HepG2 (cell line): ENCODE data around the gene TECTB. TPM values are rescaled to one million over a fixed set of nuclear protein-coding genes. Genes with fewer than 3 reads are reported as not detected.

Source experiments
- ATAC-seq: fragments of 200-7000 bp; cut with Tn5 transposase; 3 replicates; pipeline ENCODE4 v1.9.1; 2020; ENCODE audit warnings: mild to moderate bottlenecking, moderate library complexity
- BruUV-seq: library from RNA; stranded (reverse); fragments of 400-500 nt; replicated peaks from 2 replicates; lab custom pipeline; 2021; lab: Mats Ljungman, UMichigan
- CTCF ChIA-PET: fragments of 300-600 bp; formaldehyde crosslinking; extraction: SDS; loops from one replicate; lab custom pipeline; 2021; ENCODE audit warnings: low total read pairs, inconsistent platforms, low intra/inter-chr PET ratio; lab: Yijun Ruan, JAX
- POLR2A ChIA-PET: fragments of 350-600 bp; sonication (Branson Sonifier 250); formaldehyde crosslinking; loops from one replicate; lab custom pipeline; 2020; ENCODE audit warnings: antibody characterized with exemption, inconsistent platforms; lab: Yijun Ruan, JAX
- DNase-seq: peaks from one replicate; pipeline ENCODE4 v3.0.0-alpha.2; 2015; ENCODE audit warnings: low spot score
- FAIRE-seq: peaks from 3 replicates; lab custom pipeline; 2011; peaks lifted over from hg19 to GRCh38; lab: Jason Lieb, UNC
- H2AFZ ChIP-seq: one replicate; pipeline ENCODE4 v1.6.1; 2011; ENCODE audit warnings: low read length, inconsistent platforms
- H3K27ac ChIP-seq: fragments of 300-600 bp; 3 replicates; pipeline ENCODE4 v1.8.0; 2011; ENCODE audit warnings: mixed run types, mild to moderate bottlenecking, mixed read lengths, low read length, inconsistent platforms; ENCODE audit not compliant: insufficient read depth; ENCODE audit errors: extremely low read length
- H3K27me3 ChIP-seq, 2 experiments: fragments of 200-600 bp in 1 of 2; 2 replicates in 1 of 2; 3 replicates in 1 of 2; pipeline versions ENCODE4 v1.6.0 to v1.8.0; 2011; ENCODE audit warnings: low read length in 2 of 2, mild to moderate bottlenecking in 2 of 2, moderate library complexity in 2 of 2, inconsistent platforms in 1 of 2; ENCODE audit not compliant: insufficient read depth in 2 of 2, control insufficient read depth in 1 of 2
- H3K36me3 ChIP-seq, 2 experiments: fragments of 200-600 bp in 1 of 2; replicated peaks in 1 of 2; 2 replicates in 1 of 2; 3 replicates in 1 of 2; pipeline versions ENCODE4 v1.5.1 to v1.8.0; 2011; ENCODE audit warnings: low read length in 2 of 2, inconsistent platforms in 1 of 2; ENCODE audit not compliant: insufficient read depth in 2 of 2, control insufficient read depth in 1 of 2
- H3K4me1 ChIP-seq: 2 replicates; pipeline ENCODE4 v1.5.1; 2012; ENCODE audit warnings: low read length, inconsistent platforms; ENCODE audit not compliant: insufficient read depth
- H3K4me2 ChIP-seq: 2 replicates; pipeline ENCODE4 v1.6.0; 2011; ENCODE audit warnings: low read depth, low read length, inconsistent platforms
- H3K4me3 ChIP-seq, 3 experiments: fragments of 200-600 bp in 1 of 3; sonication (generic), shearing (Covaris generic) in 1 of 3; replicated peaks in 1 of 3; 2 replicates each; pipeline ENCODE4 v1.5.1; 2011 to 2016; ENCODE audit warnings: low read length in 3 of 3, inconsistent platforms in 2 of 3, low read depth in 2 of 3, mild to moderate bottlenecking in 2 of 3, control low read depth in 1 of 3, mixed read lengths in 1 of 3; ENCODE audit not compliant: insufficient read depth in 1 of 3
- H3K79me2 ChIP-seq: one replicate; pipeline ENCODE4 v1.6.1; 2011; ENCODE audit warnings: low read length, inconsistent platforms; ENCODE audit not compliant: insufficient read depth
- H3K9ac ChIP-seq: 2 replicates; pipeline ENCODE4 v1.6.0; 2011; ENCODE audit warnings: mild to moderate bottlenecking, low read depth, low read length, inconsistent platforms; ENCODE audit not compliant: insufficient read depth
- H3K9me3 ChIP-seq: 2 replicates; pipeline ENCODE4 v1.5.1; 2012; ENCODE audit warnings: mild to moderate bottlenecking, low read length
- H4K20me1 ChIP-seq: 2 replicates; pipeline ENCODE4 v1.6.0; 2011; ENCODE audit warnings: inconsistent platforms, mild to moderate bottlenecking, low read length, moderate library complexity; ENCODE audit not compliant: insufficient read depth
- ARID5B ChIP-seq: IDR thresholded peaks from 2 replicates; pipeline ENCODE4 v1.4.0; 2020; ENCODE audit warnings: mild to moderate bottlenecking, missing genetic modification reagents
- ESRRA ChIP-seq: sonication (generic); formaldehyde crosslinking; IDR thresholded peaks from 2 replicates; pipeline ENCODE4 v1.5.1; 2020; ENCODE audit warnings: mild to moderate bottlenecking, low read depth, missing genetic modification reagents
- FOSL2 ChIP-seq: sonication (generic); formaldehyde crosslinking; IDR thresholded peaks from 2 replicates; pipeline ENCODE4 v1.4.0; 2020; ENCODE audit warnings: missing genetic modification reagents
- HNF4A ChIP-seq: sonication (generic); formaldehyde crosslinking; IDR thresholded peaks from 2 replicates; pipeline ENCODE4 v1.4.0; 2020; ENCODE audit warnings: missing genetic modification reagents
- HNF4G ChIP-seq, 2 experiments: sonication (generic) in 1 of 2; formaldehyde crosslinking in 1 of 2; IDR thresholded peaks; 2 replicates each; pipeline versions ENCODE4 v1.4.0 to v1.6.1; 2011 to 2020; ENCODE audit warnings: borderline replicate concordance in 2 of 2, low read depth in 2 of 2, mild to moderate bottlenecking in 2 of 2, low read length in 1 of 2, missing genetic modification reagents in 1 of 2, moderate library complexity in 1 of 2
- NCOR1 ChIP-seq: fragments of 200-600 bp; sonication (generic); IDR thresholded peaks from 2 replicates; pipeline ENCODE4 v1.7.0; 2017; ENCODE audit warnings: antibody characterized with exemption, low read length, borderline replicate concordance
- PAXIP1 ChIP-seq: sonication (generic); formaldehyde crosslinking; conservative IDR thresholded peaks from 2 replicates; pipeline ENCODE4 v1.4.0; 2020; ENCODE audit warnings: mild to moderate bottlenecking, missing genetic modification reagents, moderate library complexity
- ZFX ChIP-seq: sonication (generic); formaldehyde crosslinking; IDR thresholded peaks from 2 replicates; pipeline ENCODE4 v1.4.0; 2020; ENCODE audit warnings: mild to moderate bottlenecking, low read depth, missing genetic modification reagents, moderate library complexity
- ZMYM2 ChIP-seq: sonication (generic); formaldehyde crosslinking; IDR thresholded peaks from 2 replicates; pipeline ENCODE4 v1.8.0; 2022; ENCODE audit warnings: mild to moderate bottlenecking, missing genetic modification reagents
- ZNF263 ChIP-seq: sonication (generic); formaldehyde crosslinking; IDR thresholded peaks from 2 replicates; pipeline ENCODE4 v1.4.0; 2020; ENCODE audit warnings: missing genetic modification reagents
- ZNF362 ChIP-seq: sonication (generic); formaldehyde crosslinking; IDR thresholded peaks from 2 replicates; pipeline ENCODE4 v1.4.0; 2020; ENCODE audit warnings: missing genetic modification reagents, mild to moderate bottlenecking, borderline replicate concordance
- ZNF430 ChIP-seq: sonication (generic); formaldehyde crosslinking; IDR thresholded peaks from 2 replicates; pipeline ENCODE4 v1.9.0; 2021; ENCODE audit warnings: mild to moderate bottlenecking, missing genetic modification reagents
- ZNF503 ChIP-seq: sonication (generic); formaldehyde crosslinking; IDR thresholded peaks from 2 replicates; pipeline ENCODE4 v1.4.0; 2020; ENCODE audit warnings: missing genetic modification reagents
- WGBS: methylation state at CpG from one replicate; pipeline ENCODE4 v1.1.6; 2017; ENCODE audit warnings: low lambda C conversion rate; 5-methylcytosine and 5-hydroxymethylcytosine counted together
- in situ Hi-C: cut with HindIII; loops from 2 replicates; pipeline ENCODE4 v1.10.0; 2017; ENCODE audit warnings: low pct_unique_long_range_greater_than_20kb; ENCODE audit not compliant: extremely low pct_ligation_motif_present
- intact Hi-C: fragments of 100-400 bp; cut with micrococcal nuclease; formaldehyde crosslinking; loops from one replicate; pipeline ENCODE4 v1.10.0; 2022; ENCODE audit not compliant: unreplicated experiment
- polyA plus RNA-seq, 8 experiments: library from polyadenylated mRNA; depleted of rRNA in 3 of 8; stranded (reverse) in 7 of 8; unstranded in 1 of 8; fragments of >200 nt; fragmentation: Illumina TruSeq in 4 of 8; extraction: Trizol in 4 of 8; gene quantifications; 2 replicates each; pipeline versions ENCODE4 v1.2.1 to v1.2.3, GENCODE V29; 2011 to 2016; ENCODE audit warnings: low read depth in 4 of 8, missing spikeins in 1 of 8, mixed read lengths in 1 of 8; ENCODE audit not compliant: insufficient read depth in 1 of 8
- total RNA-seq, 5 experiments: library from RNA; depleted of rRNA; stranded (reverse); fragments of >200 nt; fragmentation: Illumina TruSeq; extraction: Trizol; gene quantifications; 2 replicates each; pipeline ENCODE4 v1.2.3, GENCODE V29; 2016; ENCODE audit warnings: low read depth in 1 of 5

The TECTB gene
- total and polyA plus RNA-seq, 2 of the 13 experiments (the other 11 are each of a cell fraction or from before 2014, with no cell fraction given) = 0.78 to 1.8 TPM

- no TSS peak for BruUV-seq
- no peaks in the 10 kb centered on the region; a peak in 1 of 5 replicates for H3K27me3 ChIP-seq
- ChIA-PET POLR2A (interaction anchor here (1.4 kb wide), 1 partner anchor 22 kb away, joined by 4 read pairs; the partner anchor contains the start of gene ACSL5), CTCF (no interaction called here)
- intact Hi-C loops = no loop called here
- H3K4me3 ChIP-seq = no peak overlapping the region
- peaks cover 33% of the 10 kb centered on the region for H3K4me1 ChIP-seq
- H3K79me2 ChIP-seq = no peaks in the 10 kb centered on the region
- H3K27ac ChIP-seq = peak overlapping the region; percentile 5
- H3K9me3 ChIP-seq = no peaks in the 10 kb centered on the region
- no peaks in the 10 kb centered on the region for H4K20me1 ChIP-seq
- peak; percentile 37 for FAIRE-seq
- H3K36me3 ChIP-seq = no peaks in the 10 kb centered on the region
- in situ Hi-C loops = no loop called here
- no peak overlapping the region for H2AFZ ChIP-seq
- WGBS = 0% methylated on average over 3 of the region's 3 CpGs
- DNase-seq = peak; percentile 51
- peak overlapping the region; percentile 48 for H3K4me2 ChIP-seq
- peak; percentile 83 for ATAC-seq
- H3K9ac ChIP-seq = no peak overlapping the region
- TF ChIP-seq ZNF503 (CRISPR knock-in tag) (no peak), ZFX (CRISPR knock-in tag) (peak; percentile 39; the same call in 1 of the 2 replicates), HNF4G (IDR thresholded peaks at IDR 0.05; ENCODE audit: borderline replicate concordance, low read depth, low read length) (peak; percentile 80), HNF4G (CRISPR knock-in tag; IDR thresholded peaks at IDR 0.05; ENCODE audit: borderline replicate concordance, low read depth) (peak; percentile 66; the same call in 1 of the 2 replicates), ARID5B (CRISPR knock-in tag) (peak; percentile 34; the same call in 1 of the 2 replicates), ZNF362 (CRISPR knock-in tag) (peak; percentile 37; the same call in 1 of the 2 replicates), ZMYM2 (CRISPR knock-in tag) (0 out of 2 replicates have a peak, but pooled peaks have one; percentile 49), ZNF263 (peak; percentile 38; the same call in 1 of the 2 replicates), PAXIP1 (peak; percentile 42; the same call in 1 of the 2 replicates), FOSL2 (CRISPR knock-in tag) (no peak), NCOR1 (peak; percentile 39), HNF4A (CRISPR knock-in tag) (peak; percentile 86), ZNF430 (CRISPR knock-in tag) (0 out of 2 replicates have a peak, but pooled peaks have one; percentile 31), ESRRA (CRISPR knock-in tag) (peak; percentile 98)
Measured at GRCh38 chr10:112352044-112352443, 68.8 kb downstream of the TECTB start.
